GM12801 (cell line): ENCODE measurements around the gene FYN.

Source experiments
- CTCF ChIP-seq: IDR thresholded peaks from one replicate; pipeline ENCODE4 v1.5.1; 2011; ENCODE audit warnings: control low read depth; ENCODE audit not compliant: insufficient read length; ENCODE audit errors: extremely low read depth

The FYN gene

GRCh38 chr6:111692327-111693164 is 180.7 kb downstream of the FYN start:
- TF ChIP-seq CTCF = no peak

GRCh38 chr6:111691345-111692225 is 181.7 kb downstream of the FYN start:
- TF ChIP-seq CTCF = no peak

DNA sequence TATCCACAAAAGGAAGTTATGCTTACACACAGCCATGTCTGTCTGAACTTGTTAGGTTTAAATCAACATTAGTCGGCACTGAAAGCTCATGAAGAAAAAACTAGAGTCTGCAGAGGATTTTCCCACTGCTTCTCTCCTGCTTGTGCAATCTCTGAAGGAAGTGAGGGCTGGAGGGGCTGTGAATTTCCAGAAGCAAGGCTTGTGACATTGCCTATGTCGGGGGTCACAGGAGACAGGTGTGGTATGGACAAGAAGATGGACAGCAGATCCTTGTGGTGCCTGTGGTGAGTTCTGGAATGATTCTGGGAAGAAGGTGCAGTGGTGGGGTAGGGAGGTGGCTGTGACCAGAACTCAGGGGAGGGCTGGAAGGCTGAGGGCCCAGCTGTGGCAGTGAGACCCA is 183.3 kb downstream of the FYN start:
- TF ChIP-seq CTCF = no peak

- TF ChIP-seq CTCF = no peak
Measured at GRCh38 chr6:111689419-111689818, 183.8 kb downstream of the FYN start.

GRCh38 chr6:111688331-111688730 is 184.9 kb downstream of the FYN start:
- no peak for TF ChIP-seq CTCF

DNA sequence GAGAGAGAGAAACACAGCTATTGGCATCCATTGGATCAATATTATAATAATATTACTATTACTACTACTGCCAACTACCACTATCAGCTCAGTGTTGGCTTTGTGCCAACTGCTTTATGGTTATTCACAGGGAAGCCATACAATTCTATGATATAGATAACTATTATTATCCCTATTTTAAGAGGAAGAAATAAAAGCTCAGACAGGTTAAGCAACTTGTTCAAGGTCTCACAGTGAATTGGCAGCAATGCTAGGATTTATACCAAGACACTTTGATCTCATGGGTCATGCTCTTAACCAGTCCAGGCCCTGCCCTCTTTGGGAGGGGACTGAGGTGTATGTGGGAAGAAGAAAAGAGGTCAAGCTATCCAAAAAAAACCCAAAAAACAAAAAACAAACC is 185.6 kb downstream of the FYN start:
- TF ChIP-seq CTCF = no peak

DNA sequence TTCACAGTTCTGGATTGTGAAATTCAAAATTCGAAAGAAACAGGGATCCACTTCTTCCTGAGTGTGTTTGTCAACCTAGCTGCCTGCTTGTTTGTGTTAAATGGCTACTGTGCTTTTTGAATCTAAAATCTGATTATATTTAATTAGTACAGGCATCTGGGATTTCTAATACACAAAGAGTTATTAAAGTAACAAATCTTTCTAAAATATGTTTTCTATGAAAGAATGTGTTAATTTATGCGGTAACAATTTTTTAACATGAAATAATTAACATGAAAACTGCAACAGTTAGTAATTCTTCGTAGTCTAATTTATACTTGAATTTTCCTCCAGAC is 186.4 kb downstream of the FYN start:
- no peak for TF ChIP-seq CTCF
